ENCODE results near the gene PXDC1.
"Not testable (repeated sequence)": the region's sequence is repeated elsewhere in the genome, so short reads cannot be mapped to it uniquely, and the experiment has no call there.

The PXDC1 gene

GRCh38 chr6:3729603-3730344 lies 21.7 kb downstream of the PXDC1 start:
- DNase-seq = no peak

- no peak for DNase-seq
Observed at GRCh38 chr6:3727593-3728108, 23.9 kb downstream of the PXDC1 start.

DNA sequence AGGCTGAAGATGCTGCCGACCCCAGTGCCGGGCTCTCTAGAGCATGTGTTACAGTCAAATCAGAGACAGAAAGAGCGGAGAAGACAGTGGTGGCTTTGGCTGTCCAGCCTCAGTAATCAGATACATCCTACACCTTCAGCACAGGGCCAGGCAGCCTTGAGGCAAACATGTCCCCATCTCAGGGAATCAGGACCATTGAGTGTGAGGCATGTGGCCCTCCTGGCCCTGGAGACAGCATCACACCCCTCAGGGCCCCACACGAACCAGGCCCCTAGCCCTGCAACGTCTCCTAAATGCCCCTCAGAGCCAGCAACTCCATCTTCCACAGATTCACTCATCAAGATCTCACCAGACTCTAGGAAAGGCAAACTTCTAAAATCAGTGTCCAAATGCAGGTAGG lies 24.5 kb downstream of the PXDC1 start:
- no peak for DNase-seq

DNA sequence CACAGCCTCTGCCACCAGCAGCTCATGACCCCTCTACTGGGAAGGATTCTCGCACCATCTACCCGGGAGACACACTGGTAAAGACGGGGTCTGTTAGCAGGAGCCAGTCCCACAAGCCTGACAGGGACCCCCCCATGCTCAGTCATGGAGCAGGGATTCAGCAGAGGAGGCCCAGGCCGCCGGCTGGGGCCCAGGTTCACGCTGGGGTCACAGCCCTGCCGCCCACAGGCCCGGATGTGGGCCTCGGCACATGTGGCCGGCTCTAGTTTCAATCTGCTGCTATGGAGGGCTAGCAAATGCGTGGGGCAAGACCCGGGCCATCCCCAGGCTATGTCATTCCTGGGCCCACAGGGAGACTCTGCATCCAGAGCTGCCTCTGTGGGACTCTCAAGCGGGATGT lies 25.1 kb downstream of the PXDC1 start:
- no peak for DNase-seq

DNA sequence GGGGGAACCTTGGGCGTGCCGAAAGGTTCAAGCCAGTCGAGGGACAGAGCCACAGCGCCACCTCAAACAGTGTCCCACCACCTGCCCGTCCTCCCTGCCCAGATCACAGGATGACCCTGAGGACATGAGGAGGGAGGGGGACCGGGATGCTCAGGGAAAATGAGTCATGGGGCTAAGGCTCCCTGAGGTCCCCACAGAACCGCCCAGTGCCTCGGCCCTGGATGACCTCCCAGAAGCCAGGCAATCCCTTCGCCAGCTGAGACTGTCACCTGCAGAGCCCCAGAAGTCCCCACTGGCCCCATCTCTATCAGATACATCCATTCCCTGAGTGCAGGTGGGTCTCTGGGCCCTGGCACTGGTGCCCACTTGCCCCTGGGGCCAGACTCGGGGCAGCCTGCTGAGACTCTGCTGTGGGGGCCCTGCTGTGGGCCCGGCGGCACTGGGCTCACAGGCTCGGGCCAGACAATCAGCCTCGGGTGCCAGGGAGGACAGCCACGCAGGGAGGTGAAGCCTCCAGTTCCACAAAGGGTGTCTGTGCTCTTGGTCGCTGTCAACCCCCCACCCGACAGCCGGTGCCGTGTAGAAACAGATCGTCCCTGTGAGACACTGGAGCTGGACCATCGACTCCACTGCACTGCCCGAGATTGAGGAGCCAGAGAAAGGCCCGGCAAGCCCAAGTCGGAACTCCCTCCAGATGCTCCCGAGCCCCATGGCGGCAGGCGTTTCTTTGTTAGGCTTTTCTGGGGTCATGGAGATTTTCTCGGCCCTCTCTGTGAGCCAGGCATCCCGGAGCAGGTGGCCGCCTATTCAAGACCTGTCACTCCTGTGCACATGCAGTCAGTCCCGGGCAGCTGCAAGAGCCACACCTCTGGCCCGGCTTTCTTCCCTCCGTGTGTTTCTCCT lies 26.1 kb downstream of the PXDC1 start:
- DNase-seq = no peak

- DNase-seq = no peak
Observed at GRCh38 chr6:3724451-3725144, 26.9 kb downstream of the PXDC1 start.

- DNase-seq = no peak
Observed at GRCh38 chr6:3723966-3724365, 27.5 kb downstream of the PXDC1 start.

DNA sequence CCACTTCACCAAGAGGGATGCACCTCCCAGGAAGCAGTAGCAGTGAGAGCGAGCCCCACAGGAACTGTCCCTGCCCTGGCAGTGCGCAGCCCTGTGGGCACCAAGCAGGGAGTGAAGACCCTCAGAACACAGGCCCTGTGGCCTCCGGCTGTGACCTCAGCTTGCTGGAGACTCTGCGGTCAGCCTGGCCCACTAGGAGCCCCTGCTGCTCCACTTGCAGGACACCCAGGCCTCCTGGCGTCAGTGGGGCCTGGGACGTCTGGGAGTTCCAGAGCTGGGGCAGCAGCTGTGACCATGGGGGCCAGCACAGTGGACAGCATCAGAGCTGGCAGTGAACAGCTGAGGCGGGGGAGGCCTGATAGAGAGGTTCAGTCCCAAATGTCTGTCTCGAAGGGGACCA lies 28.3 kb downstream of the PXDC1 start:
- no peak for DNase-seq

- DNase-seq = no peak
Observed at GRCh38 chr6:3722785-3723184, 28.7 kb downstream of the PXDC1 start.

DNA sequence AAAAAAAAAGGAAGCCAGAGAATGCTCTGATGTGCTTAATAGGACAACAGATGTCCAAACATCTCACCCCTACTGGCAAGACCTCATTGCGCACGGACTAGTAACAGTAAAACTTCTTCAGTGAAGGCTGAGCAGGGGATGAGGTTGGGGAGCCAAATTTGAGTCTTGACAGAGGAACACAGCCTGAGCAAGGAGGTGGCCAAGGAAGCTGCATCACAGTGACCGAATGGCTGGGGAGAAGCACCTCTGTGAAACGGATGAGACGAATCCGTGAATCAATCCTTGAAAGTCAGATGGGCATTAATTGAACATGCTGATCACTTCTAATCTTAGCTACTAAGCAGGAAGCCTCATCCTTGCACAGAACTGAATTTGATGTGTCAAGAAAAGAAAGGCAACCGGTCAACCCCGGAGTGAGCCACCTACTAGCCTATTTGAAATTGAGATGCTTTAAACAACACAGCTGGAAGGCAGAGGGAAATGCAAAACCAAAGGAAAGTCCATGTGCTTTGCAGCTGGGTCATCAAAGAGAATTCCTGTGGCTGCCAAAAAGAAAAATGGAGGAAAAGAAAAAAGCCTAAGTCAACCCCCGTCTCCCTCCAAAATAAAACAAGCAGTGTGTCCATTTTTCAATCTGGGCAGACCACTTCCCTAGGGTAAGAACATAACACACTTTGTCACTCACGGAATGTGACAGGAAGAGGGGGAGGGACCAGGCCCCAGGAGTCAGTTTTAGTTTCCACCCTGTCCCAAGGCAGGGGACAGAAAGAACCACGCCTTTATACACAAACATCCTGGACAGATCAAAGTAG lies 29.5 kb downstream of the PXDC1 start:
- no peak for DNase-seq

DNA sequence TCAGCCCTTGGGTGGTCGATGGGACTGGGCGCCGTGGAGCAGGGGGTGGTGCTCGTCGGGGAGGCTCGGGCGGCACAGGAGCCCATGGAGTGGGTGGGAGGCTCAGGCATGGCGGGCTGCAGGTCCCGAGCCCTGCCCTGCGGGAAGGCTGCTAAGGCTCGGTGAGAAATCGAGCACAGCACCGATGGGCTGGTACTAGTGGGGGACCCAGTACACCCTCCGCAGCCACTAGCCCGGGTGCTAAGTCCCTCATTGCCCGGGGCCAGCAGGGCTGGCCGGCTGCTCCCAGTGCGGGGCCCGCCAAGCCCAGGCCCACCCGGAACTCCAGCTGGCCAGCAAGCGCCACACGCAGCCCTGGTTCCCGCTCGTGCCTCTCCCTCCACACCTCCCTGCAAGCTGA lies 30.7 kb downstream of the PXDC1 start:
- not testable (repeated sequence) for DNase-seq

GRCh38 chr6:3719462-3720308 lies 31.8 kb downstream of the PXDC1 start:
- DNase-seq = no peak

DNA sequence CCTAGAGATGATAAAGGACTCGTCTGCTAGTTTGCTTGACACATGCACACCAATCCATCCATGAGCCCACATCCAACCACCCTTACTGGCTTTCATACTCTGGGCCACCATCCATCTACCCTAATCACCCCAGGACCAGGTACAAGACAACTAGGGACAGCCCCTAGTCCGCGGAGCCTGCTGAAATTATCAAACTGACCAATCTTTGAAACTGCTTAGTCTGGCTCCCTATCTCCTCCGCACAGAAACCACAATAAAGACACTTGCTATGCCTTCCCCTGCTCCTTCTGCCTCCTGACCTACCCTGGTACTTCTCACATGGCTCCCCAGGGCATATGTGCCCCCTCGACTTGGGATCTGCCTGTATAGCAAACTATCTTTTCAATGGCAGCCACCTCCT lies 33.1 kb downstream of the PXDC1 start:
- no peak for DNase-seq

DNA sequence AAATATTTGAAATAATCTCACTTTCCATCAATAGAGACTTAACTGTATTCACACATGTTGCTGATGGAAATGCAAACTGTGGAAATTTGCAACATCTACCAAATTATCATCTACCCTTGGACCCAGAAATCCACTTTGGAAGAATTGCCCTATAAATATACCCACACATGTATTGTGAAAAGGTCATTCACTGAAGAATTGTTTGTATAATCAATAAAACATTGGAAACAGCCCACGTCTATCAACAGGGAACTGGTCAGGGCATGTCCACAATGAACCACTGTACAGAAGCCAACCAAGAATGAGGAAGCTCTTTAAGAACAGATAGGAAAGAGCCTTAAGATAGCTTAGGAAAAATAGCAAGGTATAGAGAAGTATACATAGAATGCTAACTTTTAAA lies 36.2 kb downstream of the PXDC1 start:
- no peak for DNase-seq

DNA sequence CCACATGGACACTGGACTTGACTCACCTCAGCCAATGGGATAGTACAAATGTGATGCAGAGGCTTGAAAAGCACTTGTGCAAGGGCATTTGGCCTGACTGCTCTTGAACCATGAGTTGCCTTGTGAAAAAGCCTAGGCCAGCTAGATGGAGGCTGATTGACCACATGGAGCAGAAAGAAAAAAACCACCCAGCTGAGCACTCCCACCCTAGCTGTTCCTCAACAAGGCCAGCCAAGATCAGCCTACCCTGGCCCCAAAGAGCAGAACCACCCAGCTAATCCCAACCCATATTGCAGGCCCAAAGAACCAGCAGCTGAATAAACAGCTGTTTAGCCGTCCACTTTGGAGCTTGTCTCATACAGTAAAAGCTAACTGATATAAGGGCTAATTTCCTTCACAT lies 36.7 kb downstream of the PXDC1 start:
- no peak for DNase-seq

GRCh38 chr6:3714111-3714510 lies 37.4 kb downstream of the PXDC1 start:
- no peak for DNase-seq

DNA sequence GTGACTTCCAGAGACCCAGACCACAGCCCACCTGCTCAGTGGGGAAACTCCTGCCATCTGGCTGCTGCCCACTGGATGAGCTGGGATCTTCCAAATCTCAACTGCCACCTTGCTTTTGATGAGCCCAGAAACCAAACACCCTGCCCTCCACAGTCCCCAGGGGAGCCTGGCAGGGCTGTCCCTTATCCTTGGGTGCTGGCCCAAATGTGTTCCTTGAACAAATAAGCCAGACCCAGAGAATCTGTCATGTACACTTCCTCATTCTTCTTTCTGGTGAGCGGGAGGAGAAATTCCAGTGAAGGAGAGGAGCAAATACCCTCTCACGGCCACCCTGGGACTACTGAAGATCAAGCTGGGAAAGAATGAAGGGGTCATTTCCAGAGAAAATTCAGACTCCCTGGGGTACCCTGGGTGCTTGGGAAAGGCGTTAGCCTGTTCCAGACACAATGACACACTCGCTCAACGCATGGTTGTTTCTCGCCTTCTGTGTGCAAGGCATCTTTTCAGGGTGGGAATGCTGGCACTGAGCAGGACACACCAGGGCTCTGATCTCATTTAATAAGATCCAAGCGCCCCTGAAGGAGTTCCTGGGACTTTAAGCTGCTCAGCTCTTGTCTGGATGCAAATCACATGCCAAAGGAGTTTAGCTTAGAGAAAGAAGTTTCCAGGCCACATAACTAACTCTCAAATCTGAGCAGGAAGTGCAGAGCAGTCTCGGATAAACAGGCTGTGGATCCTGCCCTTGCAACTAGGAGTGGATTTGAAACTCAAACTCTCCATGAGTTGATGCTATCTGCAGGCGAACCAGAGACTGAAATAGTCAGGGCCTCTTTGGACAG lies 38.5 kb downstream of the PXDC1 start:
- no peak for DNase-seq

- no peak for DNase-seq
Observed at GRCh38 chr6:3711776-3712175, 39.7 kb downstream of the PXDC1 start.

DNA sequence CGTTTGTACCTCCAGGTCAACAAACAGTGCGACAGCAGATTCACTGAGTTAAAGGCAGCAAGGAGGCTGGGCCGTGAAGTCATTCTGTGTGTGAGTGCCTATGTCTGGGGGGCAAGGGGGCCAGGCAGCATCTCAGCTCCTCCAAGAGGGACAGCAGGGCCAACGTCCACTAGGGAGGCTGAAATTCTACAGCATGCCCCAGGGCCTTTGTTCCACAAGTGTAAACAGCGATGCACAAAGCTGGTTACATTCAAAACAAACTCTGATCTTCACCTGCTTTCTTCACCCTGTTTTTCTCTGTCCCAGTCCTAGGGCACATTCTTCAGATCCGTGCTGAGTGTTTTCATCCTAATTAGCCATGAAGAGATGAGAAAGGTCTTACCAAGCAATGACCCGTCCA lies 41.1 kb downstream of the PXDC1 start:
- no peak for DNase-seq

GRCh38 chr6:3708540-3708939 lies 43.0 kb downstream of the PXDC1 start:
- no peak for DNase-seq

Data from stimulated activated naive CD4-positive, alpha-beta T cell treated with Interleukin-2 at 50 U/mL for 16 hours (primary cell).